DOHH2 (cell line): ENCODE results near the gene CLN6.

Experiments used
- H3F3A ChIP-seq: fragments of 200-600 bp; sonication (generic), shearing (Covaris generic); 2 replicates; pipeline ENCODE4 v1.6.0; 2016; ENCODE audit warnings: antibody characterized with exemption, mild to moderate bottlenecking; ENCODE audit not compliant: control insufficient read depth, insufficient read depth
- H3K27ac ChIP-seq: fragments of 200-600 bp; sonication (generic); 2 replicates; pipeline ENCODE4 v1.5.1; 2014; ENCODE audit warnings: low read depth, mild to moderate bottlenecking, low read length, moderate library complexity
- H3K27me3 ChIP-seq: fragments of 200-600 bp; sonication (generic); 2 replicates; pipeline ENCODE4 v1.6.1; 2014; ENCODE audit warnings: mild to moderate bottlenecking, low read length, mixed read lengths; ENCODE audit not compliant: control insufficient read depth
- H3K36me3 ChIP-seq: fragments of 200-600 bp; sonication (generic); 2 replicates; pipeline ENCODE4 v1.6.1; 2014; ENCODE audit warnings: mild to moderate bottlenecking, low read length, moderate library complexity, mixed read lengths; ENCODE audit not compliant: control insufficient read depth
- H3K4me1 ChIP-seq: fragments of 200-600 bp; sonication (generic); 2 replicates; pipeline ENCODE4 v1.6.1; 2014; ENCODE audit warnings: mild to moderate bottlenecking, low read length, mixed read lengths; ENCODE audit not compliant: control insufficient read depth
- H3K4me2 ChIP-seq: fragments of 200-600 bp; sonication (generic); 2 replicates; pipeline ENCODE4 v1.6.0; 2014; ENCODE audit warnings: mild to moderate bottlenecking, low read length, moderate library complexity
- H3K4me3 ChIP-seq: fragments of 200-600 bp; sonication (generic); 2 replicates; pipeline ENCODE4 v1.5.1; 2014; ENCODE audit warnings: mild to moderate bottlenecking, low read length, mixed read lengths
- H3K79me2 ChIP-seq: fragments of 200-600 bp; sonication (generic); 2 replicates; pipeline ENCODE4 v1.6.1; 2014; ENCODE audit warnings: mild to moderate bottlenecking, low read length, mixed read lengths; ENCODE audit not compliant: control insufficient read depth
- H3K9me2 ChIP-seq: fragments of 200-600 bp; sonication (generic); replicated peaks from 2 replicates; pipeline ENCODE4 v1.6.1; 2014; ENCODE audit warnings: mild to moderate bottlenecking, low read length, mixed read lengths; ENCODE audit not compliant: control insufficient read depth
- H3K9me3 ChIP-seq: fragments of 200-600 bp; sonication (generic); 2 replicates; pipeline ENCODE4 v1.6.1; 2014; ENCODE audit warnings: antibody characterized with exemption, low read length, mixed read lengths; ENCODE audit not compliant: control insufficient read depth, insufficient read depth
- H4K20me1 ChIP-seq: fragments of 200-600 bp; sonication (generic); 2 replicates; pipeline ENCODE4 v1.6.0; 2014; ENCODE audit warnings: low read depth, mild to moderate bottlenecking, antibody characterized with exemption, low read length, moderate library complexity; ENCODE audit not compliant: control insufficient read depth, insufficient read depth
- EZH2phosphoT487 ChIP-seq: fragments of 200-600 bp; sonication (generic); IDR thresholded peaks from 2 replicates; pipeline ENCODE4 v1.6.1; 2017; ENCODE audit warnings: borderline replicate concordance, mild to moderate bottlenecking, antibody characterized with exemption, low read length, moderate library complexity, mixed read lengths
- TF ChIP-seq, protein P1 (sequence below): fragments of 200-600 bp; sonication (generic); IDR thresholded peaks from one replicate; pipeline ENCODE4 v1.5.1; 2014; ENCODE audit warnings: antibody characterized with exemption, mild to moderate bottlenecking, low read depth, low read length; ENCODE audit not compliant: poor library complexity, severe bottlenecking

CLN6 gene

DNA sequence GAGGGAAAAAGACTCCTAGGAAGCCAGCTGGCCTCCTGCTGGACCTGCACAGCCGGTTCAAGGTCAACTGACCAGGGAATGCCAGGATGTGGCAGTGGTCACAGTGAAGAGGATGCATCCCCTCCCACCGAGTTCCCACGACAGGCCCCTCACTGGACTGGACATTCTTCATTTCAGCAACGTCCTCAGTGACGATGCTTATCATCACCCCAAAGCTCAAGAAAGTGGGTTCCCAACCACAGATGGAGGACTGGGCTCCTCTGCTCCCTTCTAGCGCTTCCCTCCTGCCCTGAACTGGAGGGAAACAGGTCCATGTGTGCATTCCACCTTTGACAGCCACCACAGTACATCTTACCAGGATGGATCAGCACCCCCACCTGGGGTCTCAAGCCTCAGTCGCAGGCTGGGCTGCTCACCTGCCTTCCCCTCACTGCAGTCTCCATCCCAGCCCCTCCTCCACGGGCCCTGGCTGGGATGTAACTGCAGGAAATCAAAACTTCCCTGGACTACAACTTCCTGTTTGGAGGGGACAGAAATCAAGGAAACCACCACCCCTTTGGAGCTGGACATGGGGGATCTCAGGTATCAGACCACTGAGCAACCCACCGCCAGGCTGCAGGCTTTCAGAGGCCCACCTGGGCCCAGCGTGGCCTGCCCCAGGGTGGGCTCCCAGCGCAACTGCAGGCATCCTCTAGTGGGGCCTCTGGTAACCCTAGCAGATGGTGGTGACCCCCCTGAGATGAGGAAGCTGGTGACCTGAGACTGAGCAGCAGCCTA lies 31.7 kb downstream of the CLN6 start:
- no peak overlapping the region for H3K4me2 ChIP-seq
- no peaks in the 10 kb centered on the region for H3K9me2 ChIP-seq
- H3K79me2 ChIP-seq: no peaks in the 10 kb centered on the region
- no peaks in the 10 kb centered on the region for H3K27me3 ChIP-seq
- H4K20me1 ChIP-seq: no peaks in the 10 kb centered on the region
- H3K36me3 ChIP-seq: peaks cover 13% of the 10 kb centered on the region
- no peak overlapping the region for H3K27ac ChIP-seq
- H3F3A ChIP-seq: no peaks in the 10 kb centered on the region; the same call in 1 of the 2 replicates
- H3K4me3 ChIP-seq: no peak overlapping the region
- no peaks in the 10 kb centered on the region for H3K4me1 ChIP-seq
- TF ChIP-seq, protein P1, sequence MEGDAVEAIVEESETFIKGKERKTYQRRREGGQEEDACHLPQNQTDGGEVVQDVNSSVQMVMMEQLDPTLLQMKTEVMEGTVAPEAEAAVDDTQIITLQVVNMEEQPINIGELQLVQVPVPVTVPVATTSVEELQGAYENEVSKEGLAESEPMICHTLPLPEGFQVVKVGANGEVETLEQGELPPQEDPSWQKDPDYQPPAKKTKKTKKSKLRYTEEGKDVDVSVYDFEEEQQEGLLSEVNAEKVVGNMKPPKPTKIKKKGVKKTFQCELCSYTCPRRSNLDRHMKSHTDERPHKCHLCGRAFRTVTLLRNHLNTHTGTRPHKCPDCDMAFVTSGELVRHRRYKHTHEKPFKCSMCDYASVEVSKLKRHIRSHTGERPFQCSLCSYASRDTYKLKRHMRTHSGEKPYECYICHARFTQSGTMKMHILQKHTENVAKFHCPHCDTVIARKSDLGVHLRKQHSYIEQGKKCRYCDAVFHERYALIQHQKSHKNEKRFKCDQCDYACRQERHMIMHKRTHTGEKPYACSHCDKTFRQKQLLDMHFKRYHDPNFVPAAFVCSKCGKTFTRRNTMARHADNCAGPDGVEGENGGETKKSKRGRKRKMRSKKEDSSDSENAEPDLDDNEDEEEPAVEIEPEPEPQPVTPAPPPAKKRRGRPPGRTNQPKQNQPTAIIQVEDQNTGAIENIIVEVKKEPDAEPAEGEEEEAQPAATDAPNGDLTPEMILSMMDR: no peak
- TF ChIP-seq EZH2phosphoT487: no peak
- no peaks in the 10 kb centered on the region for H3K9me3 ChIP-seq

DNA sequence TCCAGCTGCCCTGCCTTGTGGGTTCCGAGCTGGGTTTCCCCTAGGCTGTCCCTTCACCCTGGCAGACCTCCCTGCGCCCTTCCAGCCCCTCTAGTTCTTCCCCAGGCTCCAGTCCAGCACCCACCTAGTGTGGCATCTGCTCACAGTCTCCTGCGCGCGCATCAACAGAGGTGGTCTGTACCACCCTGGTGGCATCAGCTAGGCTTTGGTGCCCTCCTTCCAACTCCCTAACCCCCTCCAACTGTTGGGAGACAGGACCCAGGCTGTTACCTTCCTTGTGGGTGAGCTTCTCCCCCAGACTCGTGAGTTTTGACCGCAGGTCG lies 32.4 kb downstream of the CLN6 start:
- TF ChIP-seq, protein P1: no peak
- TF ChIP-seq EZH2phosphoT487: no peak
- no peak overlapping the region for H3K4me2 ChIP-seq
- H4K20me1 ChIP-seq: no peaks in the 10 kb centered on the region
- H3K9me3 ChIP-seq: no peaks in the 10 kb centered on the region
- H3K79me2 ChIP-seq: no peaks in the 10 kb centered on the region
- no peaks in the 10 kb centered on the region for H3K9me2 ChIP-seq
- H3K4me1 ChIP-seq: no peaks in the 10 kb centered on the region
- H3K27me3 ChIP-seq: no peaks in the 10 kb centered on the region
- H3K4me3 ChIP-seq: no peak overlapping the region
- H3K27ac ChIP-seq: no peak overlapping the region
- H3K36me3 ChIP-seq: peaks cover 20% of the 10 kb centered on the region
- no peaks in the 10 kb centered on the region; the same call in 1 of the 2 replicates for H3F3A ChIP-seq

DNA sequence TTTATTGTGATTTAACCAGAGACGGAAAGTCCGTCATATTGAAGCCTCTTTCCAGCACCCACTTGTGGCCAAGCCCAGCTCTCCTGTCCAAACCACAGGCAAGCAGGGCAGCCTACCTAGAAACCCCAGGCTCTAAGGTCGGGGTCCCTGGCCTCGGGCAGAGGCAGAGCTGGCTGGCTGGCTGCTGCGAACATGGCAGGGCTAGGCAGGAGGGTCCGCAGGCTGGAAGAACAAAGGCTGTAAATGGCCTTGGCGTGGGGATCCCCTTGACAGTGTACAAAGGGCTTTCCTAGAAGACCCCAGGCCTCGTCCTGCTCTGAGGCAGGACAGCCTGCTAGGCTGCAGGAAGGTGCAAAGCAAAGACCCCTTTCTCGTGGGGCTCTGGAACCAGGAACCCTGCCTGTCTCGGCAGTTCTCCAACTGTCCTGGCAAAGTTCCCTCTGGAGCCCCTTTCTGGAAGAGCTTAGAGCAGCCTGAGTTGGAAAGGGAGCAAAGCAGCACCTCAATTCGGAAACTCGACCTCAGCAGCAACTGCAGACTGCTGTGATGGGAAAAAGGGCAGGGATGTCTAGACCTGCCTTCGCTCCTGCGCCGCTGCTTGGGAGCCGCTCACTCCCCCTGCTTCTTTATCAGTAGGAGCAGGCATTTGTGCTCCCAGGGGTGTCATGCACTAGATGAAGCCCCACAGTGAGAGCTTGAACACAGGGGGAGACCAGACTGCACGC lies 32.9 kb downstream of the CLN6 start:
- H3K9me3 ChIP-seq: no peaks in the 10 kb centered on the region
- no peaks in the 10 kb centered on the region for H3K4me1 ChIP-seq
- no peak overlapping the region for H3K4me3 ChIP-seq
- H3K9me2 ChIP-seq: no peaks in the 10 kb centered on the region
- no peaks in the 10 kb centered on the region; the same call in 1 of the 2 replicates for H3F3A ChIP-seq
- H3K4me2 ChIP-seq: no peak overlapping the region
- no peaks in the 10 kb centered on the region for H3K79me2 ChIP-seq
- H3K36me3 ChIP-seq: peaks cover 26% of the 10 kb centered on the region
- no peaks in the 10 kb centered on the region for H3K27me3 ChIP-seq
- H3K27ac ChIP-seq: no peak overlapping the region
- no peak for TF ChIP-seq EZH2phosphoT487
- TF ChIP-seq, protein P1: no peak
- no peaks in the 10 kb centered on the region for H4K20me1 ChIP-seq
